Right hindlimb (tissue), 1 donor: ENCODE measurements around the gene RSPRY1.

Experiments
- DNase-seq: peaks from one replicate; pipeline ENCODE4 v3.0.0-alpha.2; 2018

The RSPRY1 gene

GRCh38 chr16:57185945-57186871 lies at the start of gene RSPRY1, which contains the start of gene PSME3IP1:
RSPRY1 (plus strand) TSS chr16:57186329; CDS start chr16:57204659, 18,330 bp downstream.
PSME3IP1 (minus strand) TSS chr16:57186039; CDS start chr16:57173854, 12,185 bp downstream.
- peak; percentile 100 for DNase-seq

- peak; percentile 11 for DNase-seq
Measured at GRCh38 chr16:57137043-57137442, 49.1 kb upstream of the RSPRY1 start.

DNA sequence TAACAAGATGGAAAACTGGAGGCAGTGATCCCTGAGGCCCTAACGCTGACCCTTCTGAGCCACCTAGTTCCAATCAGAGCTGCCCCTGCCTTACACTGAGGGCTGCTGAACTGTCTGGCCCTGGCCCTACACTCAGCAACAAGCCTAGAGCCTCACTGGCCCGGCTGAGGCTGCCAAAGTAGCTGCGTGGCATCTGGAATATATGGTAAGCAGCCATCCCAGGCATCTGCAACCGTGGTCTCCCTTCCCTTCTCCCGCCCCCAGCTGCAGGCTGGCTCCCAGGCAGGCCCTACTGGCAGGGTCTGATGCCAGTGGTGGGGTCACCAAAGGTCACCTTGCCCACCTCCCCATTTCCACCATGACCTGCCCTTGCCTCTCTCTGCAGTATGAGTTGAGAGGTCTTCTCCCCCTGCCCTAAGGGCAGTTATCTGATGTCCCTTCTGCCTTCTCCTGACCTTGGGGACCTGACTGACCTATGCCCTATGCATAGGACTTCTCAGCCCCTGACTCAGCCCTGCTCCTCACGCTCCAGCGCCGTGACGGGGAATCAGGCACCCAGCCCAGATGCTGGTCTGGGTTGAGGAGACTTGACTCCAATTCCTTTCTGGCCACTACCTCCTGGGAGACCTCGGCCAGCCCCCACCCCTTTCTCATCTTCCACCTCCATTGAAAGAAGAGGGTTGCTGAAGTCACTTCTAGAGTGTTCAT lies 48.4 kb upstream of the RSPRY1 start:
- peak; percentile 16 for DNase-seq

DNA sequence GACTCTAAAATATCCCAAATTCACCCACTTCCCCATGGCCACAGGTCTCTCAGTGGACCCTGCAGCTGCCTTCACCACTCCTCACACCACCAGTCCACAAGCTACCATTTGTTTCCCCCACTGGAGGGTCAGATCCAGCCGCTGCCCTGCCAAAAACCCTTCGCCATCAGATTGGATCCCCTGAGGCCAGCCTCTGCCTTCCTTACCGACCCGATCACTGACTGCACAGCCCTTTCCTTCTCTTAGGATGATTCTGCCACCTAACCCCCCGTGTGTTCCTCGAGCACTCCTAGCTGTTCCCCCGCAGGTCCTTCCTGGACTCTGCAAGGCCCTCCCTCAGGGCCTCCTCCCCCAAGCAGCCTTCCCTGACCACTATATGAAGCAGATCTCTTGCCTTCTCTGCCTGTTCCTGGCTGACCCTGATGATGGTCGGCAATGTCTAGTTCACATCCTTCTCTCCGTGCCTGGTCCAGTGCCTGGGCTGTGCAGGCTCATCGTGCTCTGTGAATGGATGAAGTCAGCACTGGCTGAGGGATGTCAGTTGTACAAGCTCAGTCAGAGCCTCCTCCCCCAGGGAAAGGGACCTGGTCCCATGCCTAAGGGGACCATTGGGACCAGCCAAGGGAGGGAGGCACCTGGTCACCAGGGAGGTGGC lies 47.7 kb upstream of the RSPRY1 start:
- peak; percentile 17 for DNase-seq

DNA sequence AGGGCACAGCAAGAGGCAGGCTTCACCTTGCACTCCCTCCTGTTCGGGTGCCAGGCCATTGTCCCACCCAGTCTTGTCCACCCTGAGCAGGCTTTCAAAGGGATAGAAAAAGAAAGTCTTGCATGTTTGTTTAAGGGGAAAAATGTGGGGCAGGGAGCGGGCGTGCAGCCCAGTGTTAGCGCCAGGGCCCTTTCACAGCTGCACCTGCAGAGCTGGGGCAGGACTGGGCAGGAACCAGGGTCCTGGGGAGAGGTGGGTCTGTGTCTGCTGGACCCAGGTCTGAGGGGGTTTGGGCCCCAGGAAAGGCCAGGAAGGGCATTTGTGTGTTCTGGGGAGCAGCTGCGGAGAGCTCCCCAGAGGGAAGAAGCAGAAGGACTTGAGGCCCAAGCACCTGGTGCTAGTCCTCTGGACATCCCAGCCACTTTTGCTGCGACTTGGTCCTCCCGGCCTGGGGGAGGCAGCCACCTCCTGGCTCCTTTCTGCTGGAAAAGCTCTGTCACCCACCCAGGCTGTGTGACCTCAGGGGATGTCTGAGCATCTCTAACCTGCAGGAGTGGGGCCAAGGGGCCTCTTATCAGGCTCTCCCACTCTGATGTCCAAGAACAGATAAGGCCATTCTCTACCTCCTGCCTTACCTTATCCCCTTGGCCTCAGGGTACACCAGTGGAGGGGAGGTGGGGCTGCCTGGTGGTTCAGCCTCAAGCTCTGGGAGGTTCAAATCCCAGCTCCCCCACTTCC lies 45.0 kb upstream of the RSPRY1 start:
- DNase-seq, result no peak

GRCh38 chr16:57141822-57142631 lies 44.1 kb upstream of the RSPRY1 start:
- DNase-seq, result peak; percentile 12

DNA sequence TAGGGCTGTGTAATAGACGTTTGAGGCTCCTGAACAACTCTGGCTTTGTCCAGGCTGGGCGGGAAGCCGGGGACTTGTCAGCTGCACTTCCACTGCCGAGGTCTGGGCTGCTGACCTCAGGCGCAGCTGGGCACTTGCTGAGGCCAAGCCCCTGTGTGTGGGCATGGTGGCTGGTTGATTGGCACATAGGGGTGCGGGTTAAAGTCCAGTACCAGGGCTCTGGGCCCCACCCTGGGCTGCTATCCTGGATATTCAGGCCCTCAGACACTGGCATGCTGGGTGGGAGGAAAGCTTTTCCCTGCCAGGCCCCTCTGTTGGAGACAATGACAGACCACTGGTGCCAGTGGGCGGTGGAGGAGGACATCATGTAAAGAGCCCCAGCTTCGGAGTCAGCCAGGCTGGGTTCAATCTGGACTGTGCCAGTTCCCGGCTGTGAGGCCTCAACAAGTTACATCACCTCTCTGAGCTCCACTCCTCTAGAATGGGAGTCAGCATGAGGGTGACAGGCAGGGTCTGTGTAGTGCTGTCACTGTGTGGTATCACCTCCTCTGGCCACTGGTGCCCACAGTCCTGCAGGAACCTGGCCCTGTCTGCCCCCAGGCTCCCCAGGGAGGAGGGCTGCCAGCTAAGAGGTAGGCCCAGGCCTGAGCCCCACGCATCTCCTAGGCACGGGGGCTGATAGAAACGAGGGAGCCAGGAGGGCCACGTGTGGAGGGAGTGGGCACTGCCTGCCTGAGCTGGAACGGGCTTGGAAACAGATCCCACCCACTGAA lies 42.8 kb upstream of the RSPRY1 start:
- no peak for DNase-seq

DNA sequence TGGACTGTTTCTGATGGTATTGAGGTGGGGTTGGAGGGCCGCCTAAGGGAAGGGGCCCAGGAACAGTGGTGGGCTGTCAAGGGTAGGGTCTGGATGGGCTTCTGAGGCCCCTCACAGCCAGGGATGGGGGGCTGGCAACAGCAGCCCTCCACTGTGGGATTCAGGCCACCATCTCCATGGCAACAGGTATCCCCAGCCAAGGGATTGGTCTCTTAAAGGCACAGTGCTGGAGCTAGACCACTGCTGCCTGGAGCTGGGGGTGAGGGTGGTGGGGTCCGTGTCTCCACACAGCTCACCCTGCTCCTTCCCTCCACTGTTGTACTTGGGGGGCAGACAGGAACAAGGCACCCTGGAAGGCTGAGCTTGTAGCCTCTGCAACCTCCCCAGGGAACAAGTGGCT lies 42.1 kb upstream of the RSPRY1 start:
- DNase-seq, result no peak

- no peak for DNase-seq
Measured at GRCh38 chr16:57145046-57146021, 40.8 kb upstream of the RSPRY1 start.

DNA sequence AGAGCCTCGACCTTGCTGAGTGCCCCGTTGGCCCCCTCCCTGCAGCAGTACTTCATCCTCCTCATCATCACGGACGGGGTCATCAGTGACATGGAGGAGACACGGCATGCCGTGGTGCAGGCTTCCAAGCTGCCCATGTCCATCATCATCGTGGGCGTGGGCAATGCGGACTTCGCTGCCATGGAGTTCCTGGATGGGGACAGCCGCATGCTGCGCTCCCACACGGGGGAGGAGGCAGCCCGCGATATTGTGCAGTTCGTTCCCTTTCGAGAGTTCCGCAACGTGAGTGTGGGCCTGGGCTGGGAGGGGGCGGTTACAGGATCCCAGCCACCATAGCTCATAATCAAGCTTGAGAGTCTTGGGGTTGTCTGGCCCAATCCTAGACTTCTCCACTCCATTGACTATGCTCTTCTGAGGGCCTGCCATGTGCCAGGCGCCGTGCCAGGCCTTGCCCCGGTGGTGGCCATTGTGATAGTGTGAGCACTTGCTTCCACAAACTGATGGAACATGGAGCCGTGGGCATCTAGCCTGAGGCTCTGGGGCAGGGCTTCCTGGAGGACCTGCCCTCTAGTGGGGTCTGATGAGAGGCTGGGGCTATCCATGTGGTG lies 40.0 kb upstream of the RSPRY1 start:
- DNase-seq, result no peak

DNA sequence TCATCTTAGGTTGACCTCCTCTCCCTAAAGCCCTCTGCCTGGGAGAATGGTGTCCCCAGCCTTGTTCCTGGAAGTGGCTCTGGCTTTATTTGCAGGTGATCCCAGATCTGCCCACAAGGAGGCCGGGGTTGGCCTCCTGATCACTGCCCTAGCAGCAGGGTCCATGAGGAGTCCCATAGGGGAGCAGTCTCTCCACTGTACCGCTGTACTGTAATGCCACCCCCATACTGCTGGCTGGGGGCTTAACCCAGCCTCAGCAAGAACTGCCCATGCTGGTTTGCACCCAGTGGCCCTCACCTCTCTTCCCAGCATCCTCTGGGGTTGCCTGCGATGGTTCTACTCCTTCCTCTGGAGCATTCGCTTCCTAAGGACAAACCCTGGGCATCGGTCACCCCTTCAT lies 39.4 kb upstream of the RSPRY1 start:
- DNase-seq, result no peak

DNA sequence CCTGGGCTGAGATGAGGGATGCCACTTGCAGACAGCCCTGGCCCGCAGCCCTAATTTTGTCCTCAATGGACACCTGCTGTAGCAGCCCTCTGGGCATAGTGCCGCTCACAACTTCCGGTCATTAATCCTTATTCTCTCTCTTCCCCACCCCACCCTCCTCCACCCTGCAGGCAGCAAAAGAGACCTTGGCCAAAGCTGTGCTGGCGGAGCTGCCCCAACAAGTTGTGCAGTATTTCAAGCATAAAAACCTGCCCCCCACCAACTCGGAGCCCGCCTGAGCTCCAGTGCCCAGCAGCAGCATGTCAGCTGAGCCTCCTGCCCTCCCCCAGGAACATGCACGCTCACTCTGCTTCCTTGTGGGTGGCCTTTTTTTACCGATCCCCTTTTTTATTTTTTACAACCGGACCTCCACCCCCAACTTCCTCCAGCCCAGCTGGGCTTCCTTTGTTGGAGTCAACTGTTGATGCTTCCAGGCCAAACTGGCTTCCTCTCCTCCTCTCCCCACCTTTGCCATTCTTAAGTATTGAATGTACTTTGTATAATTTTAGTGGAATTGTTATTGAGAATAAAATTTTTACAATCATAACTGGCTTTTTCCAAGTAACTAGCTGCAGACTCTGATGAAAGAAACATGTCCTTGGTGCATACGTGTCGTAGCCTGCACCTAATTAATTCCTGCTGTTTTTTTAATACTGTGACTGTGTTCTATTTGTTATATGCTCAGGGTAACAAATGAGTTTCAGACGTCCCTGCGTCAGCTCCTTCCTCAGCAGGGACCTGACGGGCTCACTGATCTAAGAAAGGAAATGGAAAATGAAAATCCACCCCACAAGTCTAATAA lies 38.5 kb upstream of the RSPRY1 start:
- peak; percentile 70 for DNase-seq

DNA sequence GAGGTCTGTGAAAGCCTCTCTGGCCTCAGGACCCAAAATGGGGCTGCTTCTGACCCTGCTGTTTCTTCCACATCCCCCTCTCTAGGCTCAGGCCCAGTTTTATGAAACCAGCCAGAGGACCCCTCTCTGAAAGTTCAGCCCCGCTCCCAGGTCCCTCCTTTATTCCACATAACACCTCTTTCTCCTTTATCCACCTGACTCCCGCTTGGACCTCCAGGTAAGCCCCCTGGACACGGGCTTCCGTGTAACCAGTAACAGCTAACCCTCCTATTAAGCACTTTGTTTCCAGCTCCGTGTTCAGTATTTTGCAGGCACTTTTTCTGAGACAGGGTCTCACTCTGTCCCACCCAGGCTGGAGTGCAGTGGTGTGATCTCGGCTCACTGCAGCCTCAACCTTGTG lies 37.6 kb upstream of the RSPRY1 start:
- no peak for DNase-seq

GRCh38 chr16:57149391-57149790 lies 36.7 kb upstream of the RSPRY1 start:
- DNase-seq, result no peak

DNA sequence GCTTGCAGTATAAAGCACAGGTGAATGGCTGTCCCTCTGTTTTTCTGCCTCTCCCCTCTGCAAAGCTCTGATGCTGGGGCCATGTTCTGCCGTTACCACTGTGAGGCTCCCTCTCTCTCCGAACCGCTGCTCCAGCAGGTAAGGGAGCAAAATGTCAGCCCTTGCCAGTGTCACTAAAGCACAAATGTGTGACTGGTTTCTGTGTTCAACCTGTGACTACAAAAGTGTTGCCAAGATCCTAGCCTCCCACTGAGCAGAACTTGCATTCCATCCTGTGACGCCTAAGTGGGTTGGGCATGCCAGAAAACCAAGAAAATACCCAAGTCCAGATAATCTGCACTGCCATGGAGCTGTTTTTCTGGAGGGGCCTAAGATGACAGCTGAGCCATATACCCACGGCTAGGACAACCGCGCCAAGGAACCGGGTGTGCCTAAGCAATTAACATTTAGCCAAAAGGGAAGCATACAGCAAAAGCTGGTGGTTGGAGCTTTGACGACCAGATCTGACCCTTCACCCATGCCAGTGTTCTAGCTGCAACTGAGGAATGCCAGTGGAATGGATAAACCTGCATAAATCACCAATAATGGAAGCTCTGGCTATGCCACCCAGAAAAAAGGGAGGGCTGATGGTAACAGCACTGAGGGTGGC lies 35.3 kb upstream of the RSPRY1 start:
- DNase-seq, result no peak

GRCh38 chr16:57151369-57151768 lies 34.8 kb upstream of the RSPRY1 start:
- DNase-seq, result no peak
